BJ (cell line): ENCODE results near the gene TMEM238. TPM values are rescaled to one million over a fixed set of nuclear protein-coding genes. Genes with fewer than 3 reads are reported as not detected.
"Not testable (repeated sequence)": the region's sequence is repeated elsewhere in the genome, so short reads cannot be mapped to it uniquely, and the experiment has no call there.

ENCODE experiments used
- CTCF ChIA-PET: fragments of 350-600 bp; formaldehyde crosslinking; extraction: SDS; loops from one replicate; lab custom pipeline; 2021; ENCODE audit warnings: antibody characterized with exemption, inconsistent platforms; lab: Yijun Ruan, JAX
- POLR2A ChIA-PET: fragments of 300-600 bp; sonication (Branson Sonifier 250); formaldehyde crosslinking; extraction: SDS; loops from one replicate; lab custom pipeline; 2021; ENCODE audit warnings: antibody characterized with exemption; lab: Charles Lee
- DNase-seq: peaks from one replicate; pipeline ENCODE4 v3.0.0-alpha.2; 2011; ENCODE audit warnings: low read depth
- H3K27me3 ChIP-seq: 2 replicates; pipeline ENCODE4 v1.6.0; 2011; ENCODE audit warnings: low read length; ENCODE audit not compliant: control insufficient read depth, insufficient read depth
- H3K36me3 ChIP-seq: 2 replicates; pipeline ENCODE4 v1.5.1; 2011; ENCODE audit warnings: low read length; ENCODE audit not compliant: control insufficient read depth, insufficient read depth
- H3K4me3 ChIP-seq: 2 replicates; pipeline ENCODE4 v1.5.1; 2011; ENCODE audit warnings: low read depth, mild to moderate bottlenecking, control low read depth, low read length
- polyA plus RNA-seq: library from polyadenylated mRNA; depleted of rRNA; stranded (reverse); fragments of >200 nt; gene quantifications from 2 replicates; pipeline ENCODE4 v1.2.3, GENCODE V29; 2011
- TF ChIP-seq, protein P1 (sequence below): IDR thresholded peaks from 2 replicates; pipeline ENCODE4 v1.5.1; 2011; ENCODE audit warnings: low read depth, mild to moderate bottlenecking, control low read depth, inconsistent platforms, low read length, moderate library complexity; ENCODE audit not compliant: insufficient read depth

TMEM238 gene
- polyA plus RNA-seq, 1 experiment, result 0.10 TPM

DNA sequence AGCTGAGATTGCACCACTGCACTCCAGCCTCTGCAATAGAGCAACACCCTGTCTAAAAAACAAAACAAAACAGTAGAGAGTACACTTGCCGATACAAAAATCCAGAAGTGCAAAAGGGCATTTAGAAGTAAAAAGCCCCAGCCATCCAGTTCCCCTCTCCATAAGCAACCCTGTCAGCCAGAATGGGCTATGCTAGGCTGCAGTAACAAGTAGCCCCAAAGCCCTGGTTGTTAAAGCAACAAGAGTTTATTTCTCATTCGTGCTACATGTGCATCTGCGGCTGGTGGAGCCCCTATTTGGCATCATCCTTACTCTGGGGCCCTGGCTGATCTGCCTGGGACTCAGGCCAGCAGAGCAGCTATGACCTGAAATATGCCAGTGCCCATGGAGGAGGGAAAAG is 40.4 kb upstream of the TMEM238 start:
- H3K4me3 ChIP-seq, result no peak overlapping the region
- no peaks in the 10 kb centered on the region for H3K36me3 ChIP-seq
- H3K27me3 ChIP-seq, result peaks cover 6% of the 10 kb centered on the region
- ChIA-PET CTCF (interaction anchor here (0.6 to 2.0 kb wide), 4 partner anchors 13 to 123 kb away, joined by 3 to 9 read pairs (median 3); no protein-coding TSS in a partner anchor), POLR2A (no interaction called here)
- DNase-seq, result no peak
- TF ChIP-seq, protein P1, sequence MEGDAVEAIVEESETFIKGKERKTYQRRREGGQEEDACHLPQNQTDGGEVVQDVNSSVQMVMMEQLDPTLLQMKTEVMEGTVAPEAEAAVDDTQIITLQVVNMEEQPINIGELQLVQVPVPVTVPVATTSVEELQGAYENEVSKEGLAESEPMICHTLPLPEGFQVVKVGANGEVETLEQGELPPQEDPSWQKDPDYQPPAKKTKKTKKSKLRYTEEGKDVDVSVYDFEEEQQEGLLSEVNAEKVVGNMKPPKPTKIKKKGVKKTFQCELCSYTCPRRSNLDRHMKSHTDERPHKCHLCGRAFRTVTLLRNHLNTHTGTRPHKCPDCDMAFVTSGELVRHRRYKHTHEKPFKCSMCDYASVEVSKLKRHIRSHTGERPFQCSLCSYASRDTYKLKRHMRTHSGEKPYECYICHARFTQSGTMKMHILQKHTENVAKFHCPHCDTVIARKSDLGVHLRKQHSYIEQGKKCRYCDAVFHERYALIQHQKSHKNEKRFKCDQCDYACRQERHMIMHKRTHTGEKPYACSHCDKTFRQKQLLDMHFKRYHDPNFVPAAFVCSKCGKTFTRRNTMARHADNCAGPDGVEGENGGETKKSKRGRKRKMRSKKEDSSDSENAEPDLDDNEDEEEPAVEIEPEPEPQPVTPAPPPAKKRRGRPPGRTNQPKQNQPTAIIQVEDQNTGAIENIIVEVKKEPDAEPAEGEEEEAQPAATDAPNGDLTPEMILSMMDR, result no peak

- DNase-seq, result no peak
- POLR2A ChIA-PET, result no interaction called here
Observed at GRCh38 chr19:55423225-55424005, 39.3 kb upstream of the TMEM238 start.

DNA sequence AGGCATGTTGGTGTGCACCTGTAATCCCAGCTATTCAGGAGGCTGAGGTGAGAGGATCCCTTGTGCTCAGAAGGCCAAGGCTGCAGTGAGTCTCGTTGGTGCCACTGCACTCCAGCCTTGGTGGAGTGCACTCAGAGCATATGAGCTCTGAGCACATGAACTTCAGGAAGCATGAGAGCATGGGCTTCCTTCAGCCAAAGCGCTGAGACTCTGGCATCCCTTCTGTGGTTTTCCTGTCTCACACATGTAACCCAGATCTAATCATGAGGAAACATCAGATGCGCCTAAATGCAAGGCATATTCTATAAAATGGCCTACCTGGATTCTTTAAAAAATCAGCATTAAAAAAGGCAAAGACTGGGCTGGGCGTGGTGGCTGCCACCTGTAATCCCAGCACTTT is 37.2 kb upstream of the TMEM238 start:
- H3K27me3 ChIP-seq, POLR2A ChIA-PET: not testable (repeated sequence)
- CTCF ChIA-PET, result interaction anchor here (6.0 kb wide), 1 partner anchor 128 kb away, joined by 60 read pairs; no protein-coding TSS in a partner anchor

More at GRCh38 chr19:55423225-55424005, 39.3 kb upstream of the TMEM238 start:
- Histone ChIP-seq H3K4me3 (no peak overlapping the region), H3K36me3 (no peaks in the 10 kb centered on the region), H3K27me3 (peaks cover 6% of the 10 kb centered on the region)
- CTCF ChIA-PET, result interaction anchor here (0.6 to 0.8 kb wide), 2 partner anchors 131 to 1539 kb away, joined by 3 read pairs; no protein-coding TSS in a partner anchor
- TF ChIP-seq, protein P1, result no peak

DNA sequence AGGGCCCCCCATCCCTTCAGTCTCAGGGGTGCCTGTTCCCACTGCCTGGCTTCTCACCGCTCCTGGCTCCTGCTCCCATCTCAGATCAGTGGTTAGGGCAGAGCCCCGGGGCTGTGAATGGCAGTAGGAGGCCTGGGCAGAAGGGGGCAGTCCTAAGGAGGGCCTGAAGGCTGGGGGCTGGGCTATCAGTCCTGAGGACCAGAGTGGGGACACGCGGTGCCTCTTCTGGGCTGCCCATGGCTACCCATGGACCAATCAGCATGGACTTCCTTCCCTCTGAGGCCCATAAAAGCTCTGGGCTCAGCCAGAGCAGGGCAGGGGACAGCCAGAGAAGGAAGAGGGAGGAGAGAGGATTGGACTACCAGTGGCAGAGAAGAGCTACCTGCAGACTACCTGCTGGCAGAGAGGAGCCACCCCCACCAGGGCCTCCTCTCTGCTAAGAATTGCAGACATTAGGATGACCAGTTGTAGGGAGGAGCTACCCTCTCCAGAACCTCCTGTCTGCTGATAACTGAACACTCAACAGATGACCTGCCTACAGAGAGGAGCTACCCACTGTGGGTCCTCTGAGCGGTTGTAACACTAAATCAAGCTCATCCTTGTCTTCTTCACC is 35.6 kb upstream of the TMEM238 start:
- DNase-seq, result no peak
- Histone ChIP-seq H3K27me3 (peaks cover 5% of the 10 kb centered on the region), H3K4me3 (no peak overlapping the region), H3K36me3 (no peaks in the 10 kb centered on the region)
- POLR2A ChIA-PET, result interaction anchor here (0.7 kb wide), 1 partner anchor 145 kb away, joined by 7 read pairs; no protein-coding TSS in a partner anchor
- TF ChIP-seq, protein P1, result no peak
- CTCF ChIA-PET, result interaction anchor here (0.8 to 6.0 kb wide), 6 partner anchors 17 to 287 kb away, joined by 3 to 72 read pairs (median 16); no protein-coding TSS in a partner anchor

More for the DNA sequence above, 37.2 kb upstream of the TMEM238 start:
- not testable (repeated sequence) for H3K4me3 ChIP-seq, DNase-seq, H3K36me3 ChIP-seq

GRCh38 chr19:55419103-55419502 is 35.0 kb upstream of the TMEM238 start:
- Histone ChIP-seq H3K27me3 (peaks cover 4% of the 10 kb centered on the region), H3K36me3 (no peaks in the 10 kb centered on the region), H3K4me3 (no peak overlapping the region)
- ChIA-PET CTCF (interaction anchor here (0.8 to 6.0 kb wide), 21 partner anchors 8 to 332 kb away, joined by 3 to 72 read pairs (median 6); partner anchors contain the start of genes TMEM238 and UBE2S), POLR2A (interaction anchor here (0.7 kb wide), 1 partner anchor 144 kb away, joined by 7 read pairs; no protein-coding TSS in a partner anchor)
- TF ChIP-seq, protein P1, result no peak
- DNase-seq, result no peak
